Measurements from ENCODE around the gene MEST. TPM values are rescaled to one million over a fixed set of nuclear protein-coding genes. Genes with fewer than 3 reads are reported as not detected.

MEST gene
- total and polyA plus RNA-seq, 12 donors, result 1.5 to 26.2 (median 4.9) TPM

- no peak for ATAC-seq
- no peak overlapping the region for H3K4me3 ChIP-seq
- H3K9me3 ChIP-seq, result no peaks in the 10 kb centered on the region
- no peaks in the 10 kb centered on the region for H3K27me3 ChIP-seq
- peaks cover 0 to 10% (median 0%) of the 10 kb centered on the region in 9 donors for H3K4me1 ChIP-seq
- no peak for TF ChIP-seq CTCF (IDR thresholded peaks at IDR 0.05)
- 72 to 81% methylated on average over 2 of the region's 2 CpGs for WGBS, 2 donors
- H3K27ac ChIP-seq, result no peak overlapping the region
- intact Hi-C loops (cut with DNase I), result no loop called here
- DNase-seq, result no peak
- H3K36me3 ChIP-seq, result no peaks in the 10 kb centered on the region
These were observed 19.9 kb upstream of the MEST start for GRCh38 chr7:130471974-130472373.

GRCh38 chr7:130473289-130473688, 18.6 kb upstream of the MEST start:
- TF ChIP-seq CTCF (IDR thresholded peaks at IDR 0.05), result no peak
- Histone ChIP-seq H3K27ac (peak overlapping the region in 1 of 10 donors; percentile 67), H3K4me1 (peaks cover 0 to 10% (median 0%) of the 10 kb centered on the region in 9 donors), H3K9me3 (peaks cover 0 to 11% (median 5%) of the 10 kb centered on the region in 11 donors), H3K36me3 (no peaks in the 10 kb centered on the region), H3K4me3 (no peak overlapping the region), H3K27me3 (no peaks in the 10 kb centered on the region)
- no peak for DNase-seq
- ATAC-seq, result peak in 2 of 8 donors; percentile 16 to 25
- intact Hi-C loops (cut with DNase I), result no loop called here

GRCh38 chr7:130473876-130474275, 18.0 kb upstream of the MEST start:
- no peak for TF ChIP-seq CTCF (IDR thresholded peaks at IDR 0.05)
- intact Hi-C loops (cut with DNase I), result no loop called here
- Histone ChIP-seq H3K36me3 (no peaks in the 10 kb centered on the region), H3K4me3 (no peak overlapping the region), H3K27ac (peak overlapping the region in 1 of 10 donors; percentile 67), H3K9me3 (peaks cover 0 to 16% (median 5%) of the 10 kb centered on the region in 11 donors), H3K27me3 (no peaks in the 10 kb centered on the region), H3K4me1 (peaks cover 0 to 10% (median 0%) of the 10 kb centered on the region in 9 donors)
- WGBS, 2 donors, result 86 to 88% methylated on average over 4 of the region's 4 CpGs
- no peak for DNase-seq
- peak in 1 of 8 donors; percentile 29 for ATAC-seq

- H3K27ac ChIP-seq, result no peak overlapping the region
- H3K4me3 ChIP-seq, result no peak overlapping the region
- H3K9me3 ChIP-seq, result peaks cover 0 to 17% (median 5%) of the 10 kb centered on the region in 11 donors
- ATAC-seq, result no peak
- peaks cover 0 to 10% (median 0%) of the 10 kb centered on the region in 9 donors for H3K4me1 ChIP-seq
- TF ChIP-seq CTCF (IDR thresholded peaks at IDR 0.05), result no peak
- no peak for DNase-seq
- intact Hi-C loops (cut with DNase I), result no loop called here
- 74 to 80% methylated on average over 7 of the region's 7 CpGs for WGBS, 2 donors
- no peaks in the 10 kb centered on the region for H3K36me3 ChIP-seq
- H3K27me3 ChIP-seq, result no peaks in the 10 kb centered on the region
These were observed 16.1 kb upstream of the MEST start for GRCh38 chr7:130475776-130476175.
